D721Med (cell line): ENCODE measurements around the gene TTC12.

ENCODE experiments used
- DNase-seq: peaks from one replicate; pipeline ENCODE4 v3.0.0; 2011; ENCODE audit warnings: low spot score; ENCODE audit not compliant: insufficient read length
- FAIRE-seq: peaks from 2 replicates; lab custom pipeline; 2011; peaks lifted over from hg19 to GRCh38; lab: Jason Lieb, UNC
- TF ChIP-seq, protein P1 (sequence below): IDR thresholded peaks from 2 replicates; pipeline ENCODE4 v1.5.1; 2012; ENCODE audit warnings: mild to moderate bottlenecking, control low read depth; ENCODE audit not compliant: insufficient read depth; ENCODE audit errors: missing control alignments

Gene TTC12

GRCh38 chr11:113322158-113322557 is 7.8 kb downstream of the TTC12 start:
- FAIRE-seq (no peak), DNase-seq (no peak)
- TF ChIP-seq, protein P1, sequence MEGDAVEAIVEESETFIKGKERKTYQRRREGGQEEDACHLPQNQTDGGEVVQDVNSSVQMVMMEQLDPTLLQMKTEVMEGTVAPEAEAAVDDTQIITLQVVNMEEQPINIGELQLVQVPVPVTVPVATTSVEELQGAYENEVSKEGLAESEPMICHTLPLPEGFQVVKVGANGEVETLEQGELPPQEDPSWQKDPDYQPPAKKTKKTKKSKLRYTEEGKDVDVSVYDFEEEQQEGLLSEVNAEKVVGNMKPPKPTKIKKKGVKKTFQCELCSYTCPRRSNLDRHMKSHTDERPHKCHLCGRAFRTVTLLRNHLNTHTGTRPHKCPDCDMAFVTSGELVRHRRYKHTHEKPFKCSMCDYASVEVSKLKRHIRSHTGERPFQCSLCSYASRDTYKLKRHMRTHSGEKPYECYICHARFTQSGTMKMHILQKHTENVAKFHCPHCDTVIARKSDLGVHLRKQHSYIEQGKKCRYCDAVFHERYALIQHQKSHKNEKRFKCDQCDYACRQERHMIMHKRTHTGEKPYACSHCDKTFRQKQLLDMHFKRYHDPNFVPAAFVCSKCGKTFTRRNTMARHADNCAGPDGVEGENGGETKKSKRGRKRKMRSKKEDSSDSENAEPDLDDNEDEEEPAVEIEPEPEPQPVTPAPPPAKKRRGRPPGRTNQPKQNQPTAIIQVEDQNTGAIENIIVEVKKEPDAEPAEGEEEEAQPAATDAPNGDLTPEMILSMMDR, result no peak

GRCh38 chr11:113324250-113324649 is 9.9 kb downstream of the TTC12 start:
- no peak for DNase-seq
- TF ChIP-seq, protein P1, result no peak
- FAIRE-seq, result no peak

DNA sequence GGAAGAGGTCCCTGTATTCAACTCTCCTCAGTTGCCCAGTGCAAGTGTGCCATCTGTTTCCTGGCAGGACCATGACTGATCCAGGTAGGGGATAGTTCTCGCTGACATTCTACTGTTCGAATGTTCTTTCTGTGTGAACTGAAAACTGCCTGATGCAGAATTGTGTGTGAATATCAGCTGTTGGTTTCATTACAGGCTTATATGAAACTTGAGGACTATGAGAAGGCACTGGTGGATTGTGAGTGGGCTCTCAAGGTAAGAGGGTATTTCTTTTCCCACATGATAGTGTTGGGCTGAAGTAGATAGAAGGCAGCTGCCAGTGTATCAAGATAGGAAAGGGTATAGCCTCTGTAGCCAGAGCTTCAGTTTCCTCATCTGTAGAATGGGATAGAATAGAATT is 15.3 kb downstream of the TTC12 start:
- FAIRE-seq (no peak), DNase-seq (no peak)
- TF ChIP-seq, protein P1, result no peak

DNA sequence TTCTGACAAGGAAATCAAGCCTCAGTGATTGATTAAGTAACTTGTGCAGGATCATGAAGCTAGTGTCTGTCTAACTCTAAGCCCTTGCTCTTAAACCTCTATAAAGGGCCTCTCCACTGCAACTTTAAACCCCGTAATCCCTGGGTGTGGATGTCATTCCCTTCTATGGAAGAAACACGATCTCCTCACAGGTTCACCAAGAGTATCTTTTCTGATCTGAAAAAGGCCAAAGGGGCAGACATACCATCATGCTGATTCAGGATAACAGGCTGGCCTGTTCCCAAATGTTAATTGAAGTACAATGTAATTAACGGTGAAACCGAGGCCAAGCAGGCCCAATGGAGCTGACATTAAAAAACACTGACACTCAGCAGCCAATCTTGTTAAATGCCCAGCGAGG is 17.1 kb downstream of the TTC12 start:
- FAIRE-seq, result no peak
- peak; percentile 24 for DNase-seq
- TF ChIP-seq, protein P1, result no peak

DNA sequence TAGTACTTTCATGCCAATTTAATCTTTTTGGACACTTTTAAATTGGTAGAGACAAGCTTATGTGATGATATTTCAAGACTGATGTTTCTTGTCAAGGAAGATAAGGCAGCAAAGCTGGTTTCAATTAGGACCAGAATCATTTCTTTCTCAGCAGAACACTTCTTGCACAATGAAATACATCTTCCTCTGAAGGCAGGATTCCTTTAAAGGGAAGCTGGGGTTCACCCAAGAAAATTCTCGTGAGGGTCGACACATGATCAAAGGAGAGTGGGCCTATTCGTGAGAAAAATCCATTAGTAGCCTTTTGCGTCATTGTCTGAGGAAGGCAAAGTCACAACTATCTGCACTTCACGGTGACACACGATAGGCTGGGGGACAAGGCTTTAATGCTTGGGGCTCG is 17.6 kb downstream of the TTC12 start:
- TF ChIP-seq, protein P1, result no peak
- FAIRE-seq (no peak), DNase-seq (no peak)

DNA sequence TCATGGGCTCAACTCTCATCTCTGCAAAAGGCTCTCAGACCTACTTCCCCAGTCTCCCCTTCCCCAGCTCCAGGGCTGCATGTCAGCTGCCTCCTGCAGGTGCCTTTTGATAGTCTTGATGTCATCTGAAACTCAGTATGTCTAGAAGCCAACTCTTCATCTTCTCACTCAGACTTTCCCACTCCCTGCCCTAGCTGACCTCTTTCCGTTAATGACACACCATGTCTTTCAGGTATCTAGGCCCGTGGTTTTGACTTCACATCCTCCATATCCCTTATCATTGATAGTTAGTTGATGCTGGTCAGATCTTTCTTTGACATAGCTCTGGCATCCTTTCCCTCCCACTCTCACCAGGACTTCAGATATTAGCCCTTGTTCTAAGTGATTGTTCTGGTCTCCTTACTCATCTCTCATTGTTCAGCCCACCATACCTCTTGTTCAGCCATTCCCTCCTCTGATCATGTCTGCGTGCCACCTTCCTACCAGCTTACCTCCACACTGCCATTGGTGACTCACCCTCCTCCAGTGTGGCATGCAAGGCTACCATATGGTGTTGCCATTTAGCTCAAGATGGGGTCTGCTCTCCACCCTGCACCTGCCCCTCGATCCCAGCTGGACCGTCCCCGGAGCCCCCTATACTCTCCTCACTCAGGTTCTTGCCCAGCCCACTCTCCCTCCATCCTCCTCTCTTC is 18.4 kb downstream of the TTC12 start:
- TF ChIP-seq, protein P1, result no peak
- DNase-seq, result no peak
- FAIRE-seq, result no peak

GRCh38 chr11:113334183-113334582 is 19.8 kb downstream of the TTC12 start:
- no peak for DNase-seq
- TF ChIP-seq, protein P1, result no peak
- no peak for FAIRE-seq
